ENCODE measurements around the gene SGPP2. TPM values are rescaled to one million over a fixed set of nuclear protein-coding genes. Genes with fewer than 3 reads are reported as not detected.

The SGPP2 gene
- total RNA-seq, 1 donor from 2014 or later: 38.1 TPM

- no peak for TF ChIP-seq CTCF (IDR thresholded peaks at IDR 0.05)
- intact Hi-C loops (cut with DNase I): no loop called here
- Histone ChIP-seq H3K9me3 (no peaks in the 10 kb centered on the region), H3K4me1 (no peaks in the 10 kb centered on the region), H3K36me3 (no peaks in the 10 kb centered on the region), H3K4me3 (no peak overlapping the region), H3K27ac (no peak overlapping the region), H3K27me3 (peaks cover 6% of the 10 kb centered on the region)
- no peak for ATAC-seq
- DNase-seq: no peak
Measured at GRCh38 chr2:222479859-222480258, 55.5 kb downstream of the SGPP2 start.

GRCh38 chr2:222480497-222480896 is 56.2 kb downstream of the SGPP2 start:
- ATAC-seq (no peak), DNase-seq (no peak)
- TF ChIP-seq CTCF (IDR thresholded peaks at IDR 0.05): no peak
- intact Hi-C loops (cut with DNase I): no loop called here
- Histone ChIP-seq H3K4me3 (no peak overlapping the region), H3K36me3 (no peaks in the 10 kb centered on the region), H3K27me3 (peaks cover 6% of the 10 kb centered on the region), H3K4me1 (no peaks in the 10 kb centered on the region), H3K9me3 (no peaks in the 10 kb centered on the region), H3K27ac (no peak overlapping the region)

- no peaks in the 10 kb centered on the region for H3K9me3 ChIP-seq
- no peak overlapping the region for H3K4me3 ChIP-seq
- no peak for DNase-seq
- H3K36me3 ChIP-seq: no peaks in the 10 kb centered on the region
- intact Hi-C loops (cut with DNase I): no loop called here
- H3K4me1 ChIP-seq: no peaks in the 10 kb centered on the region
- no peak for TF ChIP-seq CTCF (IDR thresholded peaks at IDR 0.05)
- peaks cover 6% of the 10 kb centered on the region for H3K27me3 ChIP-seq
- no peak for ATAC-seq
- no peak overlapping the region for H3K27ac ChIP-seq
Measured at GRCh38 chr2:222481941-222482340, 57.6 kb downstream of the SGPP2 start.

- intact Hi-C loops (cut with DNase I): no loop called here
- Histone ChIP-seq H3K27me3 (peaks cover 6% of the 10 kb centered on the region), H3K36me3 (no peaks in the 10 kb centered on the region), H3K27ac (no peak overlapping the region), H3K4me1 (no peaks in the 10 kb centered on the region), H3K9me3 (no peaks in the 10 kb centered on the region), H3K4me3 (no peak overlapping the region)
- ATAC-seq: no peak
- DNase-seq: no peak
- no peak for TF ChIP-seq CTCF (IDR thresholded peaks at IDR 0.05)
Measured at GRCh38 chr2:222483513-222484039, 59.2 kb downstream of the SGPP2 start.

- Histone ChIP-seq H3K27ac (no peak overlapping the region), H3K27me3 (peaks cover 6% of the 10 kb centered on the region), H3K9me3 (no peaks in the 10 kb centered on the region), H3K36me3 (no peaks in the 10 kb centered on the region), H3K4me1 (no peaks in the 10 kb centered on the region), H3K4me3 (no peak overlapping the region)
- ATAC-seq: peak; percentile 22
- DNase-seq: no peak
- no peak for TF ChIP-seq CTCF (IDR thresholded peaks at IDR 0.05)
- intact Hi-C loops (cut with DNase I): no loop called here
Measured at GRCh38 chr2:222485367-222486211, 61.2 kb downstream of the SGPP2 start.

All from upper lobe of right lung (tissue), 1 donor.